Suprapubic skin (tissue), 4 donors: ENCODE measurements around the gene CHD9. TPM values are rescaled to one million over a fixed set of nuclear protein-coding genes. Genes with fewer than 3 reads are reported as not detected.

Experiments used
- DNase-seq, 2 donors: peaks; one replicate each; pipeline ENCODE4 v3.0.0-alpha.2; 2019; ENCODE audit warnings: low spot score in 2 of 2
- H3K27ac ChIP-seq: fragments of 200-600 bp; sonication (generic); one replicate; pipeline ENCODE4 v1.5.1; 2019
- H3K27me3 ChIP-seq: fragments of 200-600 bp; sonication (generic); one replicate; pipeline ENCODE4 v1.5.1; 2019
- H3K36me3 ChIP-seq: fragments of 200-600 bp; sonication (generic); one replicate; pipeline ENCODE4 v1.5.1; 2019
- H3K4me1 ChIP-seq: fragments of 200-600 bp; sonication (generic); one replicate; pipeline ENCODE4 v1.5.1; 2019
- H3K4me3 ChIP-seq: fragments of 200-600 bp; sonication (generic); one replicate; pipeline ENCODE4 v1.5.1; 2019; ENCODE audit warnings: mild to moderate bottlenecking
- H3K9me3 ChIP-seq: fragments of 200-600 bp; sonication (generic); one replicate; pipeline ENCODE4 v1.5.1; 2019
- EP300 ChIP-seq: sonication (generic); formaldehyde crosslinking; IDR thresholded peaks from one replicate; pipeline ENCODE4 v1.6.1; 2017; ENCODE audit warnings: antibody characterized with exemption
- POLR2A ChIP-seq, 2 donors: fragments of 450-650 bp; IDR thresholded peaks; one replicate each; pipeline ENCODE4 v1.6.1; 2017; ENCODE audit warnings: antibody characterized with exemption in 2 of 2, mild to moderate bottlenecking in 2 of 2, moderate library complexity in 2 of 2
- POLR2AphosphoS5 ChIP-seq, 3 donors: sonication (generic); formaldehyde crosslinking; IDR thresholded peaks; one replicate each; pipeline ENCODE4 v1.6.1; 2017; ENCODE audit warnings: antibody characterized with exemption in 3 of 3
- WGBS: methylation state at CpG from one replicate; pipeline ENCODE4 v1.1.5; 2018; 5-methylcytosine and 5-hydroxymethylcytosine counted together
- total RNA-seq, 4 donors: library from RNA; depleted of rRNA; stranded (reverse); fragments of >200 nt; gene quantifications; one replicate each; pipeline ENCODE4 v1.1.0, GENCODE V29; 2016
- TF ChIP-seq, protein P1 (sequence below), 2 donors: fragments of 200-600 bp in 1 of 2; fragments of 450-650 bp in 1 of 2; sonication (generic) in 1 of 2; IDR thresholded peaks; one replicate each; pipeline ENCODE4 v1.5.1; 2016 to 2019; ENCODE audit warnings: antibody characterized with exemption in 2 of 2, mild to moderate bottlenecking in 1 of 2, moderate library complexity in 1 of 2

CHD9 gene
- total RNA-seq, 4 donors from 2014 or later, result 56.6 to 129 (median 70.4) TPM

- 84% methylated on average over 2 of the region's 2 CpGs for WGBS
- H3K9me3 ChIP-seq, result no peaks in the 10 kb centered on the region
- no peak overlapping the region for H3K27ac ChIP-seq
- H3K36me3 ChIP-seq, result peaks cover 55% of the 10 kb centered on the region
- peaks cover 11% of the 10 kb centered on the region for H3K4me1 ChIP-seq
- no peak overlapping the region for H3K4me3 ChIP-seq
- H3K27me3 ChIP-seq, result no peaks in the 10 kb centered on the region
- no peak for TF ChIP-seq EP300
- TF ChIP-seq, protein P1, sequence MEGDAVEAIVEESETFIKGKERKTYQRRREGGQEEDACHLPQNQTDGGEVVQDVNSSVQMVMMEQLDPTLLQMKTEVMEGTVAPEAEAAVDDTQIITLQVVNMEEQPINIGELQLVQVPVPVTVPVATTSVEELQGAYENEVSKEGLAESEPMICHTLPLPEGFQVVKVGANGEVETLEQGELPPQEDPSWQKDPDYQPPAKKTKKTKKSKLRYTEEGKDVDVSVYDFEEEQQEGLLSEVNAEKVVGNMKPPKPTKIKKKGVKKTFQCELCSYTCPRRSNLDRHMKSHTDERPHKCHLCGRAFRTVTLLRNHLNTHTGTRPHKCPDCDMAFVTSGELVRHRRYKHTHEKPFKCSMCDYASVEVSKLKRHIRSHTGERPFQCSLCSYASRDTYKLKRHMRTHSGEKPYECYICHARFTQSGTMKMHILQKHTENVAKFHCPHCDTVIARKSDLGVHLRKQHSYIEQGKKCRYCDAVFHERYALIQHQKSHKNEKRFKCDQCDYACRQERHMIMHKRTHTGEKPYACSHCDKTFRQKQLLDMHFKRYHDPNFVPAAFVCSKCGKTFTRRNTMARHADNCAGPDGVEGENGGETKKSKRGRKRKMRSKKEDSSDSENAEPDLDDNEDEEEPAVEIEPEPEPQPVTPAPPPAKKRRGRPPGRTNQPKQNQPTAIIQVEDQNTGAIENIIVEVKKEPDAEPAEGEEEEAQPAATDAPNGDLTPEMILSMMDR (IDR thresholded peaks at IDR 0.05), result no peak
- TF ChIP-seq POLR2AphosphoS5 (IDR thresholded peaks at IDR 0.05), result no peak
- no peak for TF ChIP-seq POLR2A (IDR thresholded peaks at IDR 0.05)
- DNase-seq, result no peak
Measured at GRCh38 chr16:53281859-53282258, 227.1 kb downstream of the CHD9 start.

DNA sequence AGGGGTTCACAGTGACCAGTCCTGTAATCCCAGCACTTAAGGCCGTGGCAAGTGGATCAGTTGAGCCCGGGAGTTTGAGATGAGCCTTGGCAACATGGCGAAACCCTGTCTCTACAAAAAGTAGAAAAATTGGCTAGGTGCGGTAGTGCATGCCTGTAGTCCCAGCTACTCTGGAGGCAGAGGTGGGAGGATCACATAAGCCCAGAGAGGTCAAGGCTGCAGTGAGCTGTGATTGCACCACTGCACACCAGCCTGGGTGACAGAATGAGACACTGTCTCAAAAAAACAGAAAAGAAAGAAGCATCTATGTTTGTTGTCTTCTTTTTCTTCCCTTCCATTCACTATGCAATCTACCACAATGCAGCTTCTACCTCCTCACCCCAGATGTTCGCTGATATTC, 227.5 kb downstream of the CHD9 start:
- peaks cover 55% of the 10 kb centered on the region for H3K36me3 ChIP-seq
- TF ChIP-seq POLR2A (IDR thresholded peaks at IDR 0.05) (no peak), POLR2AphosphoS5 (IDR thresholded peaks at IDR 0.05) (no peak), EP300 (no peak)
- TF ChIP-seq, protein P1 (IDR thresholded peaks at IDR 0.05), result no peak
- 93% methylated on average over 5 of the region's 5 CpGs for WGBS
- H3K4me3 ChIP-seq, result no peak overlapping the region
- peaks cover 11% of the 10 kb centered on the region for H3K4me1 ChIP-seq
- DNase-seq, result no peak
- H3K27me3 ChIP-seq, result no peaks in the 10 kb centered on the region
- no peaks in the 10 kb centered on the region for H3K9me3 ChIP-seq
- H3K27ac ChIP-seq, result no peak overlapping the region

DNA sequence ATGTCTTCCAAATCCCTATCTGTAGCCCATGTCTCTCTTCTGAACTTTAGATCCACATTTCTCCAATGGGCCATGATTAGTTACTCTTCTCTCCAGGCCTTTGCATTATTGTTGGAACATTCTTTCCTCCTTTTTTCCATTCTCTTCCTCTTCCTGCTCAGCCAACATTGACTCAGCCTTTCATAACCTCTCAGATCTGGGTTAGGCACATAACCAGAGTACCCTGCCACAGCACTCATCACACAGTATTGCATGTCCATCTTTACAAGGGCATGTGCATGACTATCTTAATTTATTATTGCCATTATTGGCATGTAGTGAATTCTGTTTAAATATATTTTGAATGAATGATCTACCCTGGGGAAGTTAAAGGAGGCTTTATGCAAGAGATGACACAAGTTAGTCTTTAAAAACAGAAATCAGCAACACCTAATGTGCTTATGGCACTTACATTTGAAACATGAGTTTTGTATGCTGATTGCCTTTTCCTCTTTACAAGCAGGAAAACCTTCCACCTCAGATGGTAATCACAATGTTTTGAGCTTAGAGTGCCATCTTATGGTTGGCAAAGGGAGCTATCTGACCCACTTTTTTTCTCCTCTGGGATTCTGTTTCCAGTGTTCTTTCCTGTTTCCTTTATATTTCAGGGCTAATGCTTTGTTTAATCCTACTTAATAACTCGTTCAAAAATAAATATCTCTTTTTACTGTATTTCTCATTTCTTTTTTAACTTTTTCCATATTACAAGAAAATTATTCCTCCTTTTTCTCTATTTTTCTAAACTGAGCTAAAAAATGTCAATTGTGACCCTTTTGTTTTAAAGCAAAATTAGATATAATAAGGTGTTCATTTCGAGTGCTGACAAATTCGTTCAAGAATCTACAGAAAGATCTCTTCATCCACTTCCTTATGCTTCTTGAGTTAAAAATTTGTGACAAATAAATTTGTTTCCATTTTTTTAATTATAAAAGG, 228.5 kb downstream of the CHD9 start:
- Histone ChIP-seq H3K9me3 (no peaks in the 10 kb centered on the region), H3K4me3 (no peak overlapping the region), H3K27ac (no peak overlapping the region), H3K27me3 (no peaks in the 10 kb centered on the region), H3K4me1 (peaks cover 11% of the 10 kb centered on the region), H3K36me3 (peaks cover 55% of the 10 kb centered on the region)
- 70% methylated on average over 3 of the region's 3 CpGs for WGBS
- DNase-seq, result no peak
- TF ChIP-seq EP300, result no peak
- TF ChIP-seq, protein P1 (IDR thresholded peaks at IDR 0.05), result peak; percentile 18 to 32

DNA sequence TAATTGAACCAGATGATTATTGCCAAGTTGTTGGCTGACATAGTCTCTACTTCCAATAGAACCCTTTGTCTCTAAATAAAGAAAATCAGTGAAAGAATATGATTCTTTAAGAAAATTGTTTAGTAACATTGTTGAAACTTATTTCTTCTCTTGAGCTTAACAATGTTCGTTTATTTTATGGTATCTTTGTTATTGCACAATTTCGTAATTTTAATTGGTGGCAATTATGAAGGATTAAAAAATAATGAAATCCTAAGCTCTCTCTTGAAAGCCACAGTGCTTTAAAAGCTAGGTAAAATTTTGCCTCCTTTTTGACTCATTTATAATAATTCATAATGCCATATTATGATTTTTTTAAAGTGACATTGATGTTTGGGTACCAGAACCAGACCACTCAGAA, 230.4 kb downstream of the CHD9 start:
- DNase-seq, result no peak
- Histone ChIP-seq H3K4me1 (peaks cover 11% of the 10 kb centered on the region), H3K36me3 (peaks cover 72% of the 10 kb centered on the region), H3K9me3 (no peaks in the 10 kb centered on the region), H3K4me3 (no peak overlapping the region), H3K27ac (no peak overlapping the region), H3K27me3 (no peaks in the 10 kb centered on the region)
- TF ChIP-seq, protein P1 (IDR thresholded peaks at IDR 0.05), result no peak
- TF ChIP-seq POLR2AphosphoS5 (IDR thresholded peaks at IDR 0.05) (no peak), EP300 (no peak), POLR2A (IDR thresholded peaks at IDR 0.05) (no peak)
- 76% methylated on average over 2 of the region's 2 CpGs for WGBS

- Histone ChIP-seq H3K4me3 (no peak overlapping the region), H3K27ac (no peak overlapping the region), H3K9me3 (no peaks in the 10 kb centered on the region), H3K4me1 (no peaks in the 10 kb centered on the region), H3K27me3 (no peaks in the 10 kb centered on the region), H3K36me3 (peaks cover 98% of the 10 kb centered on the region)
- WGBS, result 96% methylated on average over 5 of the region's 5 CpGs
- TF ChIP-seq, protein P1 (IDR thresholded peaks at IDR 0.05), result no peak
- TF ChIP-seq POLR2A (IDR thresholded peaks at IDR 0.05) (no peak), POLR2AphosphoS5 (IDR thresholded peaks at IDR 0.05) (no peak), EP300 (no peak)
- no peak for DNase-seq
Measured at GRCh38 chr16:53290520-53290919, 235.7 kb downstream of the CHD9 start.
